Ishikawa (cell line): Measurements from ENCODE around the gene TRERF1.
A peak's percentile ranks its signal among the peaks of the same experiment; 100 is the strongest.

ENCODE experiments used
- CEBPB ChIP-seq: IDR thresholded peaks from 2 replicates; pipeline ENCODE4 v1.6.1; 2012
- CREB1 ChIP-seq: IDR thresholded peaks from 2 replicates; pipeline ENCODE4 v1.6.1; 2012; ENCODE audit warnings: low read depth
- EGR1 ChIP-seq: IDR thresholded peaks from 2 replicates; pipeline ENCODE4 v1.6.1; 2012
- EP300 ChIP-seq: IDR thresholded peaks from 2 replicates; pipeline ENCODE4 v1.6.1; 2012; ENCODE audit warnings: borderline replicate concordance
- FOXM1 ChIP-seq: IDR thresholded peaks from 2 replicates; pipeline ENCODE4 v1.6.1; 2012; ENCODE audit warnings: low read depth, borderline replicate concordance
- MAX ChIP-seq: IDR thresholded peaks from 2 replicates; pipeline ENCODE4 v1.6.1; 2012
- NFIC ChIP-seq: IDR thresholded peaks from 2 replicates; pipeline ENCODE4 v1.6.1; 2012
- RAD21 ChIP-seq: IDR thresholded peaks from 2 replicates; pipeline ENCODE4 v1.6.1; 2012; ENCODE audit warnings: low read depth
- REST ChIP-seq: IDR thresholded peaks from 2 replicates; pipeline ENCODE4 v1.6.1; 2012; ENCODE audit warnings: low read depth, mild to moderate bottlenecking
- TAF1 ChIP-seq: IDR thresholded peaks from 2 replicates; pipeline ENCODE4 v1.6.1; 2012; ENCODE audit warnings: low read depth, mild to moderate bottlenecking
- TCF12 ChIP-seq: IDR thresholded peaks from 2 replicates; pipeline ENCODE4 v1.6.1; 2012; ENCODE audit warnings: low read depth
- TEAD4 ChIP-seq: IDR thresholded peaks from 2 replicates; pipeline ENCODE4 v1.6.1; 2012
- USF1 ChIP-seq: IDR thresholded peaks from 2 replicates; pipeline ENCODE4 v1.6.1; 2012
- YY1 ChIP-seq: IDR thresholded peaks from 2 replicates; pipeline ENCODE4 v1.6.1; 2012; ENCODE audit warnings: low read depth
- ZBTB7A ChIP-seq: IDR thresholded peaks from 2 replicates; pipeline ENCODE4 v1.6.1; 2012; ENCODE audit warnings: low read depth

The TRERF1 gene

GRCh38 chr6:42423244-42423643 lies 28.5 kb downstream of the TRERF1 start:
- TF ChIP-seq CEBPB: no peak
- no peak for TF ChIP-seq NFIC
- no peak for TF ChIP-seq RAD21
- no peak for TF ChIP-seq USF1
- no peak for TF ChIP-seq MAX
- no peak for TF ChIP-seq FOXM1
- TF ChIP-seq EP300: no peak
- TF ChIP-seq YY1: no peak
- no peak for TF ChIP-seq TEAD4
- TF ChIP-seq ZBTB7A: no peak
- TF ChIP-seq TAF1: no peak
- no peak for TF ChIP-seq CREB1
- no peak for TF ChIP-seq REST
- no peak for TF ChIP-seq EGR1
- TF ChIP-seq TCF12: no peak

- TF ChIP-seq USF1 (no peak), CEBPB (no peak), ZBTB7A (no peak), TAF1 (no peak), NFIC (no peak), FOXM1 (no peak), TCF12 (no peak)
These were observed 31.0 kb downstream of the TRERF1 start for GRCh38 chr6:42420741-42421140.

GRCh38 chr6:42419490-42420280 lies 32.0 kb downstream of the TRERF1 start:
- TF ChIP-seq FOXM1 (no peak), CEBPB (no peak), RAD21 (peak; percentile 16; the same call in 1 of the 2 replicates), TCF12 (no peak), YY1 (no peak)

GRCh38 chr6:42418724-42419123 lies 33.0 kb downstream of the TRERF1 start:
- TF ChIP-seq RAD21 (no peak), REST (no peak)

- TF ChIP-seq EP300 (no peak), MAX (no peak), FOXM1 (no peak), TCF12 (no peak), RAD21 (no peak), EGR1 (no peak), ZBTB7A (no peak), CEBPB (no peak), TEAD4 (no peak), REST (no peak), USF1 (no peak), CREB1 (no peak), YY1 (no peak), NFIC (no peak)
These were observed 34.0 kb downstream of the TRERF1 start for GRCh38 chr6:42417641-42418112.
